ENCODE results near the gene ARHGEF9.

- TF ChIP-seq REST (IDR thresholded peaks at IDR 0.05; ENCODE audit: insufficient read depth in 1 of 2, low read depth in 2 of 2, low read length in 2 of 2) (no peak), POLR2AphosphoS5 (IDR thresholded peaks at IDR 0.05; ENCODE audit: low read depth, low read length) (no peak), FOXP2 (optimal IDR thresholded peaks at IDR 0.05; ENCODE audit: borderline replicate concordance, extremely low read depth, extremely low read length, insufficient read depth) (no peak)
Measured at GRCh38 chrX:63812823-63813222, 27.8 kb upstream of the ARHGEF9 start.
